ENCODE data around the gene ZNF705A.
"Not testable (repeated sequence)": the region's sequence is repeated elsewhere in the genome, so short reads cannot be mapped to it uniquely, and the experiment has no call there.

GRCh38 chr12:8222303-8222702, 65.5 kb downstream of the ZNF705A start:
- TF ChIP-seq, protein P1, sequence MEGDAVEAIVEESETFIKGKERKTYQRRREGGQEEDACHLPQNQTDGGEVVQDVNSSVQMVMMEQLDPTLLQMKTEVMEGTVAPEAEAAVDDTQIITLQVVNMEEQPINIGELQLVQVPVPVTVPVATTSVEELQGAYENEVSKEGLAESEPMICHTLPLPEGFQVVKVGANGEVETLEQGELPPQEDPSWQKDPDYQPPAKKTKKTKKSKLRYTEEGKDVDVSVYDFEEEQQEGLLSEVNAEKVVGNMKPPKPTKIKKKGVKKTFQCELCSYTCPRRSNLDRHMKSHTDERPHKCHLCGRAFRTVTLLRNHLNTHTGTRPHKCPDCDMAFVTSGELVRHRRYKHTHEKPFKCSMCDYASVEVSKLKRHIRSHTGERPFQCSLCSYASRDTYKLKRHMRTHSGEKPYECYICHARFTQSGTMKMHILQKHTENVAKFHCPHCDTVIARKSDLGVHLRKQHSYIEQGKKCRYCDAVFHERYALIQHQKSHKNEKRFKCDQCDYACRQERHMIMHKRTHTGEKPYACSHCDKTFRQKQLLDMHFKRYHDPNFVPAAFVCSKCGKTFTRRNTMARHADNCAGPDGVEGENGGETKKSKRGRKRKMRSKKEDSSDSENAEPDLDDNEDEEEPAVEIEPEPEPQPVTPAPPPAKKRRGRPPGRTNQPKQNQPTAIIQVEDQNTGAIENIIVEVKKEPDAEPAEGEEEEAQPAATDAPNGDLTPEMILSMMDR (IDR thresholded peaks at IDR 0.05; ENCODE audit: low read depth, low read length, poor library complexity, severe bottlenecking) = not testable (repeated sequence)
- TF ChIP-seq EZH2phosphoT487 (IDR thresholded peaks at IDR 0.05; ENCODE audit: borderline replicate concordance, low read length) = not testable (repeated sequence)
